Measurements from ENCODE around the gene ZCCHC14. TPM values are rescaled to one million over a fixed set of nuclear protein-coding genes. Genes with fewer than 3 reads are reported as not detected.

ZCCHC14 gene
- total RNA-seq, 1 donor from 2014 or later, result 15.9 TPM

- TF ChIP-seq, protein P1, sequence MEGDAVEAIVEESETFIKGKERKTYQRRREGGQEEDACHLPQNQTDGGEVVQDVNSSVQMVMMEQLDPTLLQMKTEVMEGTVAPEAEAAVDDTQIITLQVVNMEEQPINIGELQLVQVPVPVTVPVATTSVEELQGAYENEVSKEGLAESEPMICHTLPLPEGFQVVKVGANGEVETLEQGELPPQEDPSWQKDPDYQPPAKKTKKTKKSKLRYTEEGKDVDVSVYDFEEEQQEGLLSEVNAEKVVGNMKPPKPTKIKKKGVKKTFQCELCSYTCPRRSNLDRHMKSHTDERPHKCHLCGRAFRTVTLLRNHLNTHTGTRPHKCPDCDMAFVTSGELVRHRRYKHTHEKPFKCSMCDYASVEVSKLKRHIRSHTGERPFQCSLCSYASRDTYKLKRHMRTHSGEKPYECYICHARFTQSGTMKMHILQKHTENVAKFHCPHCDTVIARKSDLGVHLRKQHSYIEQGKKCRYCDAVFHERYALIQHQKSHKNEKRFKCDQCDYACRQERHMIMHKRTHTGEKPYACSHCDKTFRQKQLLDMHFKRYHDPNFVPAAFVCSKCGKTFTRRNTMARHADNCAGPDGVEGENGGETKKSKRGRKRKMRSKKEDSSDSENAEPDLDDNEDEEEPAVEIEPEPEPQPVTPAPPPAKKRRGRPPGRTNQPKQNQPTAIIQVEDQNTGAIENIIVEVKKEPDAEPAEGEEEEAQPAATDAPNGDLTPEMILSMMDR (IDR thresholded peaks at IDR 0.05; ENCODE audit: borderline replicate concordance), result no peak
- H3K4me3 ChIP-seq, result peak overlapping the region; percentile 46
- no peaks in the 10 kb centered on the region for H3K27me3 ChIP-seq (ENCODE audit: low read depth)
- DNase-seq, result no peak
- peaks cover 8% of the 10 kb centered on the region for H3K36me3 ChIP-seq
- peak overlapping the region; percentile 86 for H3K27ac ChIP-seq (replicated peaks)
- no peaks in the 10 kb centered on the region for H3K9me3 ChIP-seq (replicated peaks)
- intact Hi-C loops (cut with micrococcal nuclease), result no loop called here
- peaks cover 43% of the 10 kb centered on the region for H3K4me1 ChIP-seq
Observed at GRCh38 chr16:87436225-87437172, 56.3 kb downstream of the ZCCHC14 start.

GRCh38 chr16:87435372-87436224 lies 57.2 kb downstream of the ZCCHC14 start:
- TF ChIP-seq, protein P1 (IDR thresholded peaks at IDR 0.05; ENCODE audit: borderline replicate concordance), result no peak
- Histone ChIP-seq H3K9me3 (replicated peaks) (no peaks in the 10 kb centered on the region), H3K4me3 (peak overlapping the region; percentile 46), H3K27ac (replicated peaks) (peak overlapping the region; percentile 86), H3K36me3 (peaks cover 10% of the 10 kb centered on the region), H3K4me1 (peaks cover 45% of the 10 kb centered on the region), H3K27me3 (ENCODE audit: low read depth) (no peaks in the 10 kb centered on the region)
- intact Hi-C loops (cut with micrococcal nuclease), result no loop called here
- DNase-seq, result no peak

DNA sequence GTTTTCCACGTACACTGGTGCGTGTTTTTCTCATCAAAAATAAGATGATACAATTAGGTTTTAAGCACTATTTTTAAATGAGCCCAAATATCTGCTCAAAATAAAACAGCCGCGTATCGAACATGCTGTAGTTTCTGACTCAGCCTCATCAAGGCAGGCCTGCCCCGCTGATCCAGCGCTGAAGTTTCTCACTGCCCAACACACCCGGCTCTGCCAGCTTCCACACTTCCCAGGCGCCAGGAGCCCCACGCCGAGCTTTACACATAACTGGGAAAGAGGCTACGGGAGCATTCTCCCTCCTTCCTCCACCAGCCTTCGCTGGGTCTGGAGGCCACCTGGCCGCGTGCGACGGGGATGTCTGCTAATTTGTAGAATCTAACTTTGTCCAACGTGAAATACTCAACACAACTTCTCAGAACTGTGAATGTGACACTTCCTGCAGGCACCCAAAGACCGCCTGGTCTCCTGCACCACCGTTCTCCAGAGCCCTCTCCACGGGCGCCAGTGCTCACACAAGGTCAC lies 58.6 kb downstream of the ZCCHC14 start:
- intact Hi-C loops (cut with micrococcal nuclease), result no loop called here
- H3K4me3 ChIP-seq, result no peak overlapping the region
- no peak overlapping the region for H3K27ac ChIP-seq (replicated peaks)
- DNase-seq, result no peak
- H3K9me3 ChIP-seq (replicated peaks), result no peaks in the 10 kb centered on the region
- H3K27me3 ChIP-seq (ENCODE audit: low read depth), result no peaks in the 10 kb centered on the region
- H3K4me1 ChIP-seq, result peaks cover 45% of the 10 kb centered on the region
- TF ChIP-seq, protein P1 (IDR thresholded peaks at IDR 0.05; ENCODE audit: borderline replicate concordance), result no peak
- H3K36me3 ChIP-seq, result peaks cover 19% of the 10 kb centered on the region

DNA sequence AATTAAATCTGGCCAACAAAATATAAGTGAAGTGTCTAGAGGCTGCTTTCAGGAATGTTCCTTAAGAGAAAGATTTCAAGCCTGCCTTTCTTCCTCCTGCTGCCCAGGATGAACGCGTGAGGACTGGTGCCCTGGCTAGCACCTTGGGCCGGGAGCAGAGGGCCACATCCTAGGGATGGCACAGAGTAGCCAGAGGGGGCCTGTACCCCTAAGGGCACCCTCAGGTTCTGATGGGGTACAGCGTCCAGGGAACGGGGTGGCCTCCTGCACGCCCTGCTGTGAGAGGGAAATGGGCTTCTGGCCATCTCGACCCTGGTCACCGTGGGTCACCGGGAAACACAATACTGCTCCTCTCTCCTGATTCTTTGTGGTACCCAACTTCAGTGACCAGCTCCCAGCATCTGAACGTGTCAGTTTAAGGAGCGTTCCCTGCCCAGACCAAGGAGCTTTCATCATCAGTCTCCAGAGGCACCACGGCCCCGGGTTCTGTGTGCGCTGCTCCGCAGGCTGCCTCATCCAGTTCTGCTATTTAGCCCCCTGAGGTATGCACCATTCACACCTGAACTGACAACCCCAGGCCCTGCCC lies 60.4 kb downstream of the ZCCHC14 start:
- Histone ChIP-seq H3K4me1 (peaks cover 44% of the 10 kb centered on the region), H3K36me3 (peaks cover 22% of the 10 kb centered on the region), H3K27ac (replicated peaks) (peak overlapping the region; percentile 3), H3K27me3 (ENCODE audit: low read depth) (no peaks in the 10 kb centered on the region), H3K9me3 (replicated peaks) (no peaks in the 10 kb centered on the region), H3K4me3 (no peak overlapping the region)
- TF ChIP-seq, protein P1 (IDR thresholded peaks at IDR 0.05; ENCODE audit: borderline replicate concordance), result no peak
- intact Hi-C loops (cut with micrococcal nuclease), result no loop called here
- DNase-seq, result no peak

DNA sequence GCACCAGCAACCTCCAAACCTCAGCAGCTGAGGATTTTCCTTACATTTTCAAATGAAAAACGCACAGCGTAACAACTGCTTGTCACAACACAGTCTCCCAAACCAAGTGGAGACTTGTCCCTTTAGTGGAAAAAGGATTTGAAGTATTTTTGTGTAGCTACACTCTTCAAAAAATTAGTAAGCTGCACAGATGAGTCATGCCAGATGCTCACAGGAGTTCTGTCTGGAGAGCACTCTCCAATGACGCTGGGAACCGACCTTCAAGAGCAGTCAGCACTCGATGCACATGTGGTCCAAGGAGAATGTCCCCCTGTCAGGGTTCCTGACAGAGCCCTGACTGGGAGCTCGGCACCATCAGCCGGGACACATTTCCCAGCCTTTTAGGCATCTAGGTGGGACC lies 60.9 kb downstream of the ZCCHC14 start:
- Histone ChIP-seq H3K4me3 (no peak overlapping the region), H3K27me3 (ENCODE audit: low read depth) (no peaks in the 10 kb centered on the region), H3K9me3 (replicated peaks) (no peaks in the 10 kb centered on the region), H3K36me3 (peaks cover 22% of the 10 kb centered on the region), H3K4me1 (peaks cover 44% of the 10 kb centered on the region), H3K27ac (replicated peaks) (peak overlapping the region; percentile 3)
- TF ChIP-seq, protein P1 (IDR thresholded peaks at IDR 0.05; ENCODE audit: borderline replicate concordance), result no peak
- intact Hi-C loops (cut with micrococcal nuclease), result no loop called here
- DNase-seq, result no peak
